Measurements from ENCODE around the gene CTBP1. TPM values are rescaled to one million over a fixed set of nuclear protein-coding genes. Genes with fewer than 3 reads are reported as not detected.

The CTBP1 gene
- total RNA-seq, 1 experiment from 2014 or later, result 135 TPM

GRCh38 chr4:1251773-1252066 lies 2.8 kb upstream of the CTBP1 start:
- DNase-seq (ENCODE audit: extremely low read depth, low read depth), result no peak

- DNase-seq (ENCODE audit: extremely low read depth, low read depth), result no peak
Measured at GRCh38 chr4:1250921-1251772, 2.2 kb upstream of the CTBP1 start.

GRCh38 chr4:1250527-1250812 lies 1.5 kb upstream of the CTBP1 start:
- no peak for DNase-seq (ENCODE audit: extremely low read depth, low read depth)

GRCh38 chr4:1249731-1250526 lies 999 bp upstream of the CTBP1 start:
- no peak for DNase-seq (ENCODE audit: extremely low read depth, low read depth)

- DNase-seq (ENCODE audit: extremely low read depth, low read depth), result peak; percentile 77
Measured at GRCh38 chr4:1249148-1249730, 309 bp upstream of the CTBP1 start.

GRCh38 chr4:1247864-1248244 lies 1.1 kb downstream of the CTBP1 start:
- DNase-seq (ENCODE audit: extremely low read depth, low read depth), result no peak

GRCh38 chr4:1246901-1247863 lies 1.7 kb downstream of the CTBP1 start:
- DNase-seq (ENCODE audit: extremely low read depth, low read depth), result no peak

- no peak for DNase-seq (ENCODE audit: extremely low read depth, low read depth)
Measured at GRCh38 chr4:1246111-1246881, 2.6 kb downstream of the CTBP1 start.

- no peak for DNase-seq (ENCODE audit: extremely low read depth, low read depth)
Measured at GRCh38 chr4:1245481-1246051, 3.4 kb downstream of the CTBP1 start.

- DNase-seq (ENCODE audit: extremely low read depth, low read depth), result no peak
Measured at GRCh38 chr4:1244978-1245471, 3.9 kb downstream of the CTBP1 start.

GRCh38 chr4:1244081-1244977 lies 4.6 kb downstream of the CTBP1 start:
- no peak for DNase-seq (ENCODE audit: extremely low read depth, low read depth)

GRCh38 chr4:1243451-1244080 lies 5.4 kb downstream of the CTBP1 start:
- DNase-seq (ENCODE audit: extremely low read depth, low read depth), result no peak

- no peak for DNase-seq (ENCODE audit: extremely low read depth, low read depth)
Measured at GRCh38 chr4:1242506-1243450, 6.2 kb downstream of the CTBP1 start.

- DNase-seq (ENCODE audit: extremely low read depth, low read depth), result no peak
Measured at GRCh38 chr4:1241936-1242505, 6.9 kb downstream of the CTBP1 start.

GRCh38 chr4:1241466-1241935 lies 7.4 kb downstream of the CTBP1 start:
- no peak for DNase-seq (ENCODE audit: extremely low read depth, low read depth)

- no peak for DNase-seq (ENCODE audit: extremely low read depth, low read depth)
Measured at GRCh38 chr4:1240721-1241465, 8.0 kb downstream of the CTBP1 start.

Measured in NCI-H460 (cell line).